OCI-LY7 (cell line): ENCODE data around the gene CLCA2. TPM values are rescaled to one million over a fixed set of nuclear protein-coding genes. Genes with fewer than 3 reads are reported as not detected.
"Not testable (repeated sequence)": the region's sequence is repeated elsewhere in the genome, so short reads cannot be mapped to it uniquely, and the experiment has no call there.

ENCODE experiments used
- BruUV-seq: library from RNA; stranded (reverse); fragments of 400-500 nt; replicated peaks from 2 replicates; lab custom pipeline; 2021; lab: Mats Ljungman, UMichigan
- CTCF ChIA-PET: fragments of 300-600 bp; sonication (Branson Sonifier 250); formaldehyde crosslinking; loops from one replicate; lab custom pipeline; 2022; ENCODE audit warnings: antibody characterized with exemption; ENCODE audit not compliant: unreplicated experiment; lab: Charles Lee
- POLR2A ChIA-PET: fragments of 300-600 bp; sonication (Branson Sonifier 250); formaldehyde crosslinking; loops from one replicate; lab custom pipeline; 2022; ENCODE audit warnings: antibody characterized with exemption; lab: Charles Lee
- DNase-seq: peaks from one replicate; pipeline ENCODE4 v3.0.0-alpha.2; 2015; ENCODE audit warnings: low spot score
- H2AFZ ChIP-seq: fragments of 200-600 bp; sonication (generic), shearing (Covaris generic); 2 replicates; pipeline ENCODE4 v1.6.1; 2014; ENCODE audit warnings: mild to moderate bottlenecking, antibody characterized with exemption, low read length, moderate library complexity
- H3K27ac ChIP-seq: fragments of 200-600 bp; sonication (generic); 2 replicates; pipeline ENCODE4 v1.5.1; 2014; ENCODE audit warnings: mixed run types, low read depth, mild to moderate bottlenecking, moderate library complexity, low read length, inconsistent platforms; ENCODE audit not compliant: poor library complexity, severe bottlenecking
- H3K36me3 ChIP-seq: fragments of 200-600 bp; sonication (generic); 2 replicates; pipeline ENCODE4 v1.6.1; 2014; ENCODE audit warnings: mild to moderate bottlenecking, antibody characterized with exemption, low read length, moderate library complexity, mixed read lengths; ENCODE audit not compliant: insufficient read depth
- H3K4me1 ChIP-seq: fragments of 200-600 bp; sonication (generic); 2 replicates; pipeline ENCODE4 v1.5.1; 2014; ENCODE audit warnings: mild to moderate bottlenecking, low read length; ENCODE audit not compliant: insufficient read depth, poor library complexity, severe bottlenecking
- H3K4me2 ChIP-seq: fragments of 200-600 bp; sonication (generic); 2 replicates; pipeline ENCODE4 v1.6.1; 2014; ENCODE audit warnings: mild to moderate bottlenecking, low read length
- H3K4me3 ChIP-seq: fragments of 200-600 bp; sonication (generic); 2 replicates; pipeline ENCODE4 v1.5.1; 2014; ENCODE audit warnings: mild to moderate bottlenecking, low read depth, low read length; ENCODE audit not compliant: poor library complexity, severe bottlenecking
- H3K79me2 ChIP-seq: fragments of 200-600 bp; sonication (generic); 2 replicates; pipeline ENCODE4 v1.6.1; 2016; ENCODE audit warnings: low read depth, mild to moderate bottlenecking, low read length, moderate library complexity, mixed read lengths; ENCODE audit not compliant: insufficient read depth
- H3K9me2 ChIP-seq: fragments of 200-600 bp; sonication (generic); 2 replicates; pipeline ENCODE4 v1.6.1; 2016; ENCODE audit warnings: mild to moderate bottlenecking, low read length, mixed read lengths; ENCODE audit not compliant: insufficient read depth
- H3K9me3 ChIP-seq: fragments of 200-600 bp; sonication (generic); 2 replicates; pipeline ENCODE4 v1.6.1; 2014; ENCODE audit warnings: mild to moderate bottlenecking, mixed run types, low read length, mixed read lengths
- H4K20me1 ChIP-seq: fragments of 200-600 bp; sonication (generic); 2 replicates; pipeline ENCODE4 v1.6.1; 2014; ENCODE audit warnings: mild to moderate bottlenecking, antibody characterized with exemption, low read length, moderate library complexity, mixed read lengths; ENCODE audit not compliant: insufficient read depth
- EZH2phosphoT487 ChIP-seq: fragments of 200-600 bp; sonication (generic); IDR thresholded peaks from 2 replicates; pipeline ENCODE4 v1.6.1; 2018; ENCODE audit warnings: low read depth, borderline replicate concordance, mild to moderate bottlenecking, mixed run types, antibody characterized with exemption, low read length, moderate library complexity, mixed read lengths
- intact Hi-C: fragments of 100-400 bp; cut with micrococcal nuclease; formaldehyde crosslinking; loops from one replicate; pipeline ENCODE4 v1.10.0; 2022; ENCODE audit not compliant: unreplicated experiment
- total RNA-seq, 2 experiments: library from RNA; depleted of rRNA in 1 of 2; stranded (reverse); fragments of >200 nt in 1 of 2; shearing (Covaris generic) in 1 of 2; gene quantifications; 2 replicates each; pipeline ENCODE4 v1.2.3, GENCODE V29; 2014 to 2022
- TF ChIP-seq, protein P1 (sequence below): fragments of 200-600 bp; sonication (generic); conservative IDR thresholded peaks from 2 replicates; pipeline ENCODE4 v1.5.1; 2014; ENCODE audit warnings: mild to moderate bottlenecking, antibody characterized with exemption, low read length, moderate library complexity, mixed read lengths

CLCA2 gene
- total RNA-seq, 2 experiments from 2014 or later: not detected

- intact Hi-C loops: loop anchor here (5.0 kb wide), 2 partner anchors 185 to 240 kb away; no protein-coding TSS in a partner anchor
Measured at GRCh38 chr1:86502125-86502646, 78.2 kb downstream of the CLCA2 start.

DNA sequence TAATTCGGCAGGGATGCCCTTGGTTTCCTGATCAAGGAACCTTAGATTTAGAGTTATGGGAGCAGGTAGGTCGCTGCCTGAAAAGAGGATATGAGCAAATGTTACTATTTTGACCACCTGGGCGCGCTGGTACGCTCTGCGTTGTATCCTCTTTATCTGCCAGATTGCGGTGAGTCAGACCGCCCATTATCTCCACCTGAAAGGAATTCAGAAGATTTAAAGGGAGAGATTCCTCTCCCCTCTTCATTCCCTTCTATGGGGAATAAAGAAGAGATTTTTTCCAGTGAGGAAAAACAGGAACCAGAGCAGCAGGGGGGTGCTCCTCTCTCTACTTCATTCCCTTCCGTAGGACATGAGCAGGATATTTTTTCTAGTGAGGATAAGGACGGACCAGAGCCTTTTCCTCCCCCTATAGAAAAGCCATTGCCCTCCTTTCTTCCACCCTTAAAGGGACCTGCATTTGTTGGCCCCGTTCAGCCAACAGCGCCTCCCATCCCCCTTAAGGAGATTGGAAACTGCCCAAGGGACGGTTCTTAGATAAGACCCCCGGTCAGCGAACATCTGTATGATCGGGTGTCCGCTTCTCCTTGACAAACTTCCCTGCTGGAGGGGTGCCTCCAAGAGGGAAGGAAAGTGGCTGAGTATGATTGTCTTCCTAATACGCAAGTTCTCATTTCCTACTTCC lies 78.9 kb downstream of the CLCA2 start:
- Histone ChIP-seq H4K20me1 (no peaks in the 10 kb centered on the region; the same call in 1 of the 2 replicates), H3K36me3 (peaks cover 3% of the 10 kb centered on the region; the same call in 1 of the 2 replicates), H3K4me1 (no peaks in the 10 kb centered on the region), H3K79me2 (no peaks in the 10 kb centered on the region), H3K9me3 (no peaks in the 10 kb centered on the region), H3K9me2 (no peaks in the 10 kb centered on the region), H3K4me2 (no peak overlapping the region), H2AFZ (no peak overlapping the region), H3K4me3 (no peak overlapping the region), H3K27ac (no peak overlapping the region)
- BruUV-seq: no TSS peak
- DNase-seq: no peak
- TF ChIP-seq, protein P1, sequence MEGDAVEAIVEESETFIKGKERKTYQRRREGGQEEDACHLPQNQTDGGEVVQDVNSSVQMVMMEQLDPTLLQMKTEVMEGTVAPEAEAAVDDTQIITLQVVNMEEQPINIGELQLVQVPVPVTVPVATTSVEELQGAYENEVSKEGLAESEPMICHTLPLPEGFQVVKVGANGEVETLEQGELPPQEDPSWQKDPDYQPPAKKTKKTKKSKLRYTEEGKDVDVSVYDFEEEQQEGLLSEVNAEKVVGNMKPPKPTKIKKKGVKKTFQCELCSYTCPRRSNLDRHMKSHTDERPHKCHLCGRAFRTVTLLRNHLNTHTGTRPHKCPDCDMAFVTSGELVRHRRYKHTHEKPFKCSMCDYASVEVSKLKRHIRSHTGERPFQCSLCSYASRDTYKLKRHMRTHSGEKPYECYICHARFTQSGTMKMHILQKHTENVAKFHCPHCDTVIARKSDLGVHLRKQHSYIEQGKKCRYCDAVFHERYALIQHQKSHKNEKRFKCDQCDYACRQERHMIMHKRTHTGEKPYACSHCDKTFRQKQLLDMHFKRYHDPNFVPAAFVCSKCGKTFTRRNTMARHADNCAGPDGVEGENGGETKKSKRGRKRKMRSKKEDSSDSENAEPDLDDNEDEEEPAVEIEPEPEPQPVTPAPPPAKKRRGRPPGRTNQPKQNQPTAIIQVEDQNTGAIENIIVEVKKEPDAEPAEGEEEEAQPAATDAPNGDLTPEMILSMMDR: no peak
- TF ChIP-seq EZH2phosphoT487: no peak
- intact Hi-C loops: loop anchor here (5.0 kb wide), 2 partner anchors 184 to 239 kb away; no protein-coding TSS in a partner anchor
- ChIA-PET CTCF (no interaction called here), POLR2A (no interaction called here)

More at GRCh38 chr1:86502125-86502646, 78.2 kb downstream of the CLCA2 start:
- H3K79me2 ChIP-seq, H3K27ac ChIP-seq, H3K36me3 ChIP-seq, H3K4me1 ChIP-seq, H3K4me3 ChIP-seq, H4K20me1 ChIP-seq, POLR2A ChIA-PET, CTCF ChIA-PET, H3K9me2 ChIP-seq, H3K4me2 ChIP-seq, H2AFZ ChIP-seq, BruUV-seq, H3K9me3 ChIP-seq: not testable (repeated sequence)
- TF ChIP-seq, protein P1: peak; percentile 72
- DNase-seq: peak; percentile 41
